HG03039 (cell line): ENCODE data around the gene AP1B1.

Experiments used
- ATAC-seq: cut with Tn5 transposase; IDR thresholded peaks from one replicate; pipeline ENCODE4 v1.9.1; 2021; ENCODE audit warnings: mild to moderate bottlenecking, moderate library complexity; ENCODE audit not compliant: unreplicated experiment

Gene AP1B1

GRCh38 chr22:29314537-29315285 is 73.7 kb downstream of the AP1B1 start:
- no peak for ATAC-seq

DNA sequence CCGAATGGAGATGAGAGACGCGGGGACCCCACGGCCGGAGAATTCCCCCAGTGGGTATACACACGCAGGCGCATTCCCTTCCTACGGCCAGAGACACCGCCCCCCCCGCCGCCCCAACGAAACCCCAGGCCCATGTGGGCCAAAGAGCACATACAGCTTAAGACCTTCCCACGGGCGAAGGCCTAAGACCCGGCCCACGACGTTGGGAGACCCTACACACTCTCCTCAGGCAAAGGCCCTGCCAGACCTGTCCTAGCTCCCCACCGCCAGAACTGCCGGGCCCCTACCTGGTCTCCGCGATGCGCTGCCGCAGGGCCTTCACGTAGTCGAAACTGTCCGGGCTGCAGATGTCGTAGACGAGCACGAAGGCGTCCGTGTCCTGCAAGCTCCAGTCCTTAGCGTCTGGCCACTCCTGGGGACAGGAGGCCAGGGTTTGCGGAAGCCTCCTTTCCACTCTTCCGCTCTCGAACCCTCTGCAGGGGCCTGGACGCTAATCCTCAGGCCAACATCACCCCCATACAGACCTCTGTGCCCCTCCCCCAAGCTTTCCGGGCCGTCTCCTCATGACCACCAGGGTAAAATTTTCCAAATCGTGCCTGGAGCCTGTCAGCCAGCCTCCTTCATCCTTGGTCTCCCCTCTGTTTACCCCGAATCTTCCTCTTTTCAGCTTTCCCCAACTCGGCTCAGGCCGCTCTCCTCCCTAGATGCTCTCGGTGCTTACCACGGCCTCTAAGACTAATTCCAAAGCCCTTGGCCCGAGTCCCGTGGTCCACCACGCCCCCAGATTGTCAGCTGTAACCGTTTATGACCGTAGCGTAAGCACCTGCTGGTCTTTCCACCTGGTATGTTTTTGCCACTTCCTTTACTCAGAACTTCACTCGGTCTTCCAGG is 74.5 kb downstream of the AP1B1 start:
- ATAC-seq: no peak

DNA sequence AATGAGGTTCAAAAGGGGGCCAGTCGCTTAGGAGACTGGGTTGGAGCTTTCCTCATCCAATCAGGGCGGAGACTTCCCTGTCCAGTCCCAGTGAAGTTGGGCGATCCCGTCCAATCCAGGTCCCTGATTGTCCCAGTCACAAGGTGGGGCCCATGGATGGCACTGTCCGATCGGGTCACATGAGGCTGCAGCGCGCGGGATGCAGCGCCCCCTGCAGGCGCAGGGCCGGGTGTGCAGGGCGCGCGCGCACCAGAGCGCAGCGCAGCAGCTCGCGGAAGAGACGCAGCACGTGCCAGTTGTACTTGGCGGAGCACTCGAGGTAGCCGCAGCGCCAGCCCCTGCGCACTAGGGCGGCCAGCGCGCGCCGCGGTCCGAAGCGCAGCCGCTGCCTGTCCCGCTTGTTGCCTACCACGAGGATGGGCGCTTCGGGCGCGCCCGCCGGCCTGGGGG is 75.2 kb downstream of the AP1B1 start:
- no peak for ATAC-seq

GRCh38 chr22:29312218-29313125 is 75.9 kb downstream of the AP1B1 start:
- ATAC-seq: no peak

DNA sequence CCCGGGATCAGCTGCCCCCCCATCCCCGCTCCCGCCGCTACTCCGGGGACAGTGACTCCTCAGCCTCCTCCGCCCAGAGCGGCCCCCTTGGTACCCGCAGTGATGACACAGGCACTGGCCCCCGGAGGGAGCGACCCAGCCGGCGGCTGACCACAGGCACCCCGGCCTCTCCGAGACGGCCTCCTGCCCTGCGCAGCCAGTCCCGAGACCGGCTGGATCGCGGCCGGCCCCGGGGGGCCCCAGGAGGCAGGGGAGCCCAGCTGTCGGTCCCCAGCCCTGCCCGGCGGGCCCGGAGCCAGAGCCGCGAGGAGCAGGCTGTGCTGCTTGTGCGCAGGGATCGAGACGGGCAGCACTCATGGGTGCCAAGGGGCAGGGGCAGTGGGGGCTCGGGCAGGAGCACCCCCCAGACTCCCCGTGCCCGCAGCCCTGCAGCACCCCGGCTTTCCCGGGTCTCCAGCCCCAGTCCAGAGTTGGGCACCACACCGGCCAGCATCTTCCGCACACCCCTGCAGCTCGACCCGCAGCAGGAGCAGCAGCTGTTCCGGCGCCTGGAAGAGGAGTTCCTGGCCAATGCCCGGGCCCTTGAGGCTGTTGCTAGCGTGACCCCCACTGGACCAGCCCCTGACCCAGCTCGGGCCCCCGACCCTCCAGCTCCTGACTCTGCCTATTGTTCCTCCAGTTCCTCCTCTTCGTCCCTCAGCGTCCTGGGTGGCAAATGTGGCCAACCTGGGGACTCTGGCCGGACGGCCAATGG is 76.7 kb downstream of the AP1B1 start:
- no peak for ATAC-seq

- ATAC-seq: no peak
Measured at GRCh38 chr22:29310863-29311339, 77.5 kb downstream of the AP1B1 start.

GRCh38 chr22:29310065-29310862 is 78.1 kb downstream of the AP1B1 start:
- no peak for ATAC-seq

- no peak for ATAC-seq
Measured at GRCh38 chr22:29309332-29310064, 78.9 kb downstream of the AP1B1 start.

DNA sequence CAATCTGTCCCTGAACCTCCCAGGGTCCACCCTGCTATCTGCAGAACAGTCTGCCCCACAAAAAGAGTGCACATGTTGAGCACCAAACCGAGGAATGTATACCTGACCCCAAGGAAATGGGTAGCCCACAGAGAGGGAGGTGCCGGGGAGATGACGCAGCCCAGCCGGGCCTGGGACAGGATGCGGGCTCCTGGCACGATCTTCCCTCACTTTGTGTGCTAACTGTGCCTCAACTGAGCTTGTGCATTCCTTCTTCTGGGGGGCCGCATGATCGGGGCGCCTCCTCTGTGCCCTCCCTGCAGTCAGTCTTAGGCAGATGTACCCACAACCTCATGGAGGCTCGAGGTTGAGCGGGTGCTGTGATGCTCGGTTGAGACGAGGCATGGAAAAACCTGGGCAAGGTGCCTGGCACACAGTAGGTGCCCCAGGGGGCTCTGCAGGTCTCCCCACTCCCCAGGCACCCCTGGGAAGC is 79.5 kb downstream of the AP1B1 start:
- ATAC-seq: no peak

DNA sequence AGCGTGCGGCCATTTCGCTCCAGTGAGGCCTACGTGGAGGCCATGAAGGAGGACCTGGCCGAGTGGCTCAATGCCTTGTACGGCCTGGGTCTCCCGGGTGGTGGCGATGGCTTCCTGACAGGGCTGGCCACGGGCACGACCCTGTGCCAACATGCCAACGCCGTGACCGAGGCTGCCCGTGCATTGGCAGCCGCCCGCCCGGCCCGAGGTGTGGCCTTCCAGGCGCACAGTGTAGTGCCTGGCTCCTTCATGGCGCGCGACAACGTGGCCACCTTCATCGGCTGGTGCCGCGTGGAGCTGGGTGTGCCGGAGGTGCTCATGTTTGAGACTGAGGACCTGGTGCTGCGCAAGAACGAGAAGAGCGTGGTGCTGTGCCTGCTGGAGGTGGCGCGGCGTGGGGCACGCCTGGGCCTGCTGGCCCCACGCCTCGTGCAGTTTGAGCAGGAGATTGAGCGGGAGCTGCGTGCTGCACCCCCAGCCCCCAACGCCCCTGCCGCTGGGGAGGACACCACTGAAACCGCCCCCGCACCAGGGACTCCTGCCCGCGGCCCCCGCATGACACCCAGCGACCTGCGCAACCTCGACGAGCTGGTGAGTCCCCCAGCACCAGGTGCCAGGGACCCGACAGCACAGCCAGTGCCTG is 80.1 kb downstream of the AP1B1 start:
- no peak for ATAC-seq

DNA sequence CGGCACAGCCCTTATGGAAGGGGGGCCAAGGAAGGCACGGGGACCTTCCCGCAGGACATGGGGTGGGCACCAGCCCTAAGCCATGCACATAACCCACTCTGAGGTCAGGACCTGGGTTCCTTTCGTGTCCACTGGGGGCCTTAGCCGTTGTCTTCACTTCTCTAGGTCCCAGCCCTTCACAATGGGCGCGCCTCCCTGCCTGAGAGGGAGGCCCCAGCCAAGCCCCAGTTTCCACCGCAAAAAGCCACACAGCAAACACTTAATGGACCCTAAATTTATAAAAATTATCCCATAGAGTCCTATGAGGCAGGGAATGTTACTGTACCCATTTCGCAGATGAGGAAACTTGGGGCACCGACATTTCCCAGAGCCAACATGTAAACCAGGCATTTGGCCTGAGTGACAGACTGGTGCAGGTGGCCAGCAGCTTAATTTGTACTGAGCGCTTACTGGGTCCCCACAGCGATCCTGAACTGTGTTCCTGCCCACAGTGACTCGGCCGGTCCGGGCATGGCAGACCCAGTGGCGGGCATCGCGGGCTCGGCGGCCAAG is 80.7 kb downstream of the AP1B1 start:
- no peak for ATAC-seq

- no peak for ATAC-seq
Measured at GRCh38 chr22:29306835-29307595, 81.4 kb downstream of the AP1B1 start.

GRCh38 chr22:29306175-29306834 is 82.1 kb downstream of the AP1B1 start, which contains the start of gene GAS2L1:
GAS2L1 (plus strand) TSS chr22:29306650; CDS start chr22:29308106, 1,456 bp downstream.
- no peak for ATAC-seq

- no peak for ATAC-seq
Measured at GRCh38 chr22:29305836-29306174, 82.6 kb downstream of the AP1B1 start.

- ATAC-seq: no peak
Measured at GRCh38 chr22:29302681-29303465, 85.5 kb downstream of the AP1B1 start.

- ATAC-seq: no peak
Measured at GRCh38 chr22:29302402-29302680, 86.0 kb downstream of the AP1B1 start.
